Esophagus squamous epithelium (tissue), 4 donors: ENCODE data around the gene LCOR.

ENCODE experiments used
- POLR2A ChIP-seq, 4 donors: fragments of 450-650 bp; IDR thresholded peaks; one replicate each; pipeline ENCODE4 v1.6.1; 2017; ENCODE audit warnings: antibody characterized with exemption in 4 of 4, mild to moderate bottlenecking in 4 of 4, moderate library complexity in 3 of 4
- TF ChIP-seq, protein P1 (sequence below), 6 experiments: fragments of 450-650 bp in 4 of 6; fragments of 200-600 bp in 2 of 6; sonication (generic) in 2 of 6; IDR thresholded peaks; one replicate each; pipeline ENCODE4 v1.5.1; 2016 to 2019; ENCODE audit warnings: antibody characterized with exemption in 6 of 6, mild to moderate bottlenecking in 4 of 6, moderate library complexity in 4 of 6

DNA sequence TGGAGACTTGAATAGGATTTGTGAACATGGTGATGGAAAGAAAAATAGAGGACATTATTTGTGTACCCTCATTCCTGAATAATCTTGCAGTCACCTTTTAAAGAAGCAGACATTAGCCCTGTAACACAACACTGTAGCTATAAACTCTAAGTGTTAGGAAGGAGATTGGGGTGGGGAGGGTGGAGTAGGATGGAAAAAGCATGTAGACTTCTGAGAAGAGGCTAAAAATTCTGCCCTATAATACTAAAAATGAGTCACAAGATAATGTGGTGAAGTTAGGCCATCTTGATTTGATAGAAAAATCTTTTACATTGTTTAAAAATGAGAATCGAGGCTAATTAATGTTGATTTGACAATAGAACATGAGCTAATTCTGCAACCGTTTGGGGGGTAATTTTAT lies 128.8 kb downstream of the LCOR start:
- TF ChIP-seq, protein P1, sequence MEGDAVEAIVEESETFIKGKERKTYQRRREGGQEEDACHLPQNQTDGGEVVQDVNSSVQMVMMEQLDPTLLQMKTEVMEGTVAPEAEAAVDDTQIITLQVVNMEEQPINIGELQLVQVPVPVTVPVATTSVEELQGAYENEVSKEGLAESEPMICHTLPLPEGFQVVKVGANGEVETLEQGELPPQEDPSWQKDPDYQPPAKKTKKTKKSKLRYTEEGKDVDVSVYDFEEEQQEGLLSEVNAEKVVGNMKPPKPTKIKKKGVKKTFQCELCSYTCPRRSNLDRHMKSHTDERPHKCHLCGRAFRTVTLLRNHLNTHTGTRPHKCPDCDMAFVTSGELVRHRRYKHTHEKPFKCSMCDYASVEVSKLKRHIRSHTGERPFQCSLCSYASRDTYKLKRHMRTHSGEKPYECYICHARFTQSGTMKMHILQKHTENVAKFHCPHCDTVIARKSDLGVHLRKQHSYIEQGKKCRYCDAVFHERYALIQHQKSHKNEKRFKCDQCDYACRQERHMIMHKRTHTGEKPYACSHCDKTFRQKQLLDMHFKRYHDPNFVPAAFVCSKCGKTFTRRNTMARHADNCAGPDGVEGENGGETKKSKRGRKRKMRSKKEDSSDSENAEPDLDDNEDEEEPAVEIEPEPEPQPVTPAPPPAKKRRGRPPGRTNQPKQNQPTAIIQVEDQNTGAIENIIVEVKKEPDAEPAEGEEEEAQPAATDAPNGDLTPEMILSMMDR (IDR thresholded peaks at IDR 0.05), result no peak
- TF ChIP-seq POLR2A (IDR thresholded peaks at IDR 0.05), result no peak
